Testis (tissue), 3 donors: ENCODE data around the gene RNF220. TPM values are rescaled to one million over a fixed set of nuclear protein-coding genes. Genes with fewer than 3 reads are reported as not detected.

ENCODE experiments used
- DNase-seq: peaks from one replicate; pipeline ENCODE4 v3.0.0-alpha.2; 2019
- H3K27ac ChIP-seq, 2 donors: fragments of 200-600 bp; sonication (generic); one replicate each; pipeline ENCODE4 v1.5.1; 2019
- H3K27me3 ChIP-seq: fragments of 200-600 bp; sonication (generic); one replicate; pipeline ENCODE4 v1.5.1; 2019
- H3K36me3 ChIP-seq: fragments of 200-600 bp; sonication (generic); one replicate; pipeline ENCODE4 v1.5.1; 2017; ENCODE audit warnings: low read depth; ENCODE audit errors: missing control alignments
- H3K4me1 ChIP-seq: fragments of 200-600 bp; sonication (generic); one replicate; pipeline ENCODE4 v1.5.1; 2019
- H3K4me3 ChIP-seq, 2 donors: fragments of 200-600 bp; sonication (generic); one replicate each; pipeline ENCODE4 v1.5.1; 2017 to 2019
- H3K9me3 ChIP-seq: fragments of 200-600 bp; sonication (generic); one replicate; pipeline ENCODE4 v1.5.1; 2017
- POLR2A ChIP-seq: fragments of 450-650 bp; IDR thresholded peaks from one replicate; pipeline ENCODE4 v1.6.1; 2017; ENCODE audit warnings: antibody characterized with exemption, mild to moderate bottlenecking, moderate library complexity
- WGBS, 2 donors: methylation state at CpG; one replicate each; pipeline ENCODE4 v1.1.5; 2018; 5-methylcytosine and 5-hydroxymethylcytosine counted together
- intact Hi-C: fragments of 100-400 bp; cut with DNase I; formaldehyde crosslinking; loops from one replicate; pipeline ENCODE4 v1.15.1; 2023; ENCODE audit warnings: low total_unique reads
- polyA plus RNA-seq: library from polyadenylated mRNA; stranded (reverse); fragments of 350-450 nt; fragmentation: Illumina TruSeq; extraction: RNeasy Lipid Tissue Mini Kit (QIAGEN cat#74804); gene quantifications from one replicate; pipeline ENCODE4 v1.2.3, GENCODE V29; 2014; ENCODE audit warnings: low read depth, low replicate concordance; ENCODE audit not compliant: insufficient read depth
- total RNA-seq, 2 donors: library from RNA; depleted of rRNA; stranded (reverse); fragments of >200 nt; gene quantifications; one replicate each; pipeline ENCODE4 v1.2.3, GENCODE V29; 2016
- TF ChIP-seq, protein P1 (sequence below), 3 experiments: fragments of 450-650 bp in 2 of 3; fragments of 200-600 bp in 1 of 3; sonication (generic) in 1 of 3; IDR thresholded peaks; one replicate each; pipeline ENCODE4 v1.5.1; 2016 to 2019; ENCODE audit warnings: antibody characterized with exemption in 3 of 3, mild to moderate bottlenecking in 2 of 3, moderate library complexity in 1 of 3

Gene RNF220
- total and polyA plus RNA-seq, 3 donors from 2014 or later, result 99.3 to 148 (median 126) TPM

- H3K27me3 ChIP-seq, result no peaks in the 10 kb centered on the region
- no peaks in the 10 kb centered on the region for H3K36me3 ChIP-seq
- H3K9me3 ChIP-seq, result no peaks in the 10 kb centered on the region
- WGBS, 2 donors, result 76 to 85% methylated on average over 8 of the region's 8 CpGs
- DNase-seq, result no peak
- intact Hi-C loops, result no loop called here
- TF ChIP-seq POLR2A, result no peak
- TF ChIP-seq, protein P1, sequence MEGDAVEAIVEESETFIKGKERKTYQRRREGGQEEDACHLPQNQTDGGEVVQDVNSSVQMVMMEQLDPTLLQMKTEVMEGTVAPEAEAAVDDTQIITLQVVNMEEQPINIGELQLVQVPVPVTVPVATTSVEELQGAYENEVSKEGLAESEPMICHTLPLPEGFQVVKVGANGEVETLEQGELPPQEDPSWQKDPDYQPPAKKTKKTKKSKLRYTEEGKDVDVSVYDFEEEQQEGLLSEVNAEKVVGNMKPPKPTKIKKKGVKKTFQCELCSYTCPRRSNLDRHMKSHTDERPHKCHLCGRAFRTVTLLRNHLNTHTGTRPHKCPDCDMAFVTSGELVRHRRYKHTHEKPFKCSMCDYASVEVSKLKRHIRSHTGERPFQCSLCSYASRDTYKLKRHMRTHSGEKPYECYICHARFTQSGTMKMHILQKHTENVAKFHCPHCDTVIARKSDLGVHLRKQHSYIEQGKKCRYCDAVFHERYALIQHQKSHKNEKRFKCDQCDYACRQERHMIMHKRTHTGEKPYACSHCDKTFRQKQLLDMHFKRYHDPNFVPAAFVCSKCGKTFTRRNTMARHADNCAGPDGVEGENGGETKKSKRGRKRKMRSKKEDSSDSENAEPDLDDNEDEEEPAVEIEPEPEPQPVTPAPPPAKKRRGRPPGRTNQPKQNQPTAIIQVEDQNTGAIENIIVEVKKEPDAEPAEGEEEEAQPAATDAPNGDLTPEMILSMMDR (IDR thresholded peaks at IDR 0.05), result no peak
- H3K4me3 ChIP-seq, result no peak overlapping the region
- H3K4me1 ChIP-seq, result no peaks in the 10 kb centered on the region
- H3K27ac ChIP-seq, result no peak overlapping the region
Measured at GRCh38 chr1:44606701-44607281, 201.7 kb downstream of the RNF220 start.

DNA sequence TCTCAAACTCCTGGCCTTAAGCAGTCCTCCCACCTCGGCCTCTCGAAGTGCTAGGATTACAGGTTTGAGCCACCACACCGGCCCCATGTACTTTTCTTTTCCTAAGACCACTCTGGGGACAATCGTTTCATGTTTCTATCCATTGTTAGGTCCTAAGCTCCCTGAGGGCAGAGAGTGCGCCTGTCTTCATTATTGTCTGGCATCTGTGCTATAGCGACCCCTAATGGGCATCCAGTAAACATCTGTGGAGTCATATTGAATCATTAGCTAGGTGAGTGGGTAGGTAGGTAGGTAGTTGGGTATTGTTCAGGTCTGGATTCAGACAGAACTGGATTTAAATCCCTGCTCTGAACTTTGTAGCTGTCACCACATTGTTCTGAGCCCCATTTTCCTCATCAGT is 203.1 kb downstream of the RNF220 start:
- intact Hi-C loops, result no loop called here
- H3K4me1 ChIP-seq, result no peaks in the 10 kb centered on the region
- H3K27me3 ChIP-seq, result no peaks in the 10 kb centered on the region
- H3K4me3 ChIP-seq, result no peak overlapping the region
- 84 to 85% methylated on average over 6 of the region's 6 CpGs for WGBS, 2 donors
- H3K27ac ChIP-seq, result no peak overlapping the region
- H3K36me3 ChIP-seq, result no peaks in the 10 kb centered on the region
- no peak for DNase-seq
- no peaks in the 10 kb centered on the region for H3K9me3 ChIP-seq
- no peak for TF ChIP-seq POLR2A
- TF ChIP-seq, protein P1 (IDR thresholded peaks at IDR 0.05), result no peak

GRCh38 chr1:44609412-44609767 is 204.3 kb downstream of the RNF220 start:
- H3K4me1 ChIP-seq, result no peaks in the 10 kb centered on the region
- H3K36me3 ChIP-seq, result no peaks in the 10 kb centered on the region
- no peak overlapping the region for H3K4me3 ChIP-seq
- intact Hi-C loops, result no loop called here
- H3K27me3 ChIP-seq, result no peaks in the 10 kb centered on the region
- 36 to 60% methylated on average over 7 to 10 of the region's 10 CpGs for WGBS, 2 donors
- peak; percentile 59 for DNase-seq
- TF ChIP-seq, protein P1 (IDR thresholded peaks at IDR 0.05), result peak in 1 of 3 experiments; percentile 16
- no peak for TF ChIP-seq POLR2A
- H3K27ac ChIP-seq, result no peak overlapping the region
- no peaks in the 10 kb centered on the region for H3K9me3 ChIP-seq

GRCh38 chr1:44609768-44610526 is 204.9 kb downstream of the RNF220 start:
- TF ChIP-seq POLR2A, result no peak
- TF ChIP-seq, protein P1 (IDR thresholded peaks at IDR 0.05), result no peak
- Histone ChIP-seq H3K27ac (no peak overlapping the region), H3K4me3 (no peak overlapping the region), H3K4me1 (no peaks in the 10 kb centered on the region), H3K27me3 (no peaks in the 10 kb centered on the region), H3K9me3 (no peaks in the 10 kb centered on the region), H3K36me3 (no peaks in the 10 kb centered on the region)
- intact Hi-C loops, result no loop called here
- no peak for DNase-seq
- WGBS, 2 donors, result 55 to 57% methylated on average over 19 to 25 of the region's 25 CpGs
